Amygdala (tissue), 56 donors: ENCODE data around the gene CELSR2.

Source experiments
- DNase-seq, 56 donors: peaks; one replicate each; lab custom pipeline; 2025; lab: John Stamatoyannopoulos, UW

Gene CELSR2

DNA sequence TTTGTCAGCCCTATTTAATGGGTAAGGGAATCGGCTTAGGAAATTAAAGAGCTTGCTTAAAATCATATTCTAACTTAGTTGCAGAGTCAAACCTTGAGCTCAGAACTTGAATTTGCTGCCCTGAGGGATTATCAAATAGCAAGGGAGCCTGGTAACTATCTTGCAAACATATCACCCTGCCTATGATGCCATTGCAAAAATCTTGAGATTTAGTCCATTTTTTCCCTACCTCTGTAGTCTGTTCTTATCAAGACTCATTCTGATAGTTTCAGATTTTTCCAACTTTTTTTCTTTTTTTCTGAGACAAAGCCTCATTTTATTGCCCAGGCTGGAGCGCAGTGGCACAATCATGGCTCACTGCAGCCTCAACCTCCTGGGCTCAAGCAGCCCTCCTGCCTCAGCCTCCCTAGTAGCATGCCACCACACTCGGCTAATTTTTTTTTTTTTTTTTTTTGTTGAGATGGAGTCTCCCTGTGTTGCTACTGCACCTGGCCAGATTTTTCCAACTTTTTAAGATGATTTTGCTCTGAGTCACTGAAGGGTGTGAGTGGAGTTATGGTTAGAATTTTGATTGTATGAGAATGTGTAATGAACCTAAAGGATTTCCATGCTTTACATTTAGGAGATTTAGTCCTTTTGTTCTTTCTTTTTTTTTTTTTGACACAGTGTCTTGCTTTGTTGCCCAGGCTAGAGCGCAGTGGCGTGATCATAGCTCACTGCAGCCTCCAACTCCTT is 23.5 kb upstream of the CELSR2 start:
- no peak for DNase-seq

DNA sequence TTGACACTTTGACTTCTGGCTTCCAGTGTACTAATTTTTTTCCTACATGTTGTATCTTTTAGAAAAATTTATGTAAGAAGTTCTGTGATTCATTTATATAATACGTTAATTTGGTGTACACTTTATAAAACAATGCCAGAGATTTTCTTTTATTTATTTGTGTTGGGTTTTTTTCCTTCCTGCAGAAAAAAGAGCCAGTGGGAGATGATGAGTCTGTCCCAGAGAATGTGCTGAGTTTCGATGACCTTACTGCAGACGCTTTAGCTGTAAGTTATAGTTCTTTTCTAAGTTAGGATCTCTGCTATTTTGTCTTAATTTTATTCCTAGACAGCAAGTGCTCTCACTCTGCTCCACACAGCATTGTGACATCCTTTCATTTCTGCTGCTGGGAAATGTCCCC is 21.2 kb upstream of the CELSR2 start:
- no peak for DNase-seq

DNA sequence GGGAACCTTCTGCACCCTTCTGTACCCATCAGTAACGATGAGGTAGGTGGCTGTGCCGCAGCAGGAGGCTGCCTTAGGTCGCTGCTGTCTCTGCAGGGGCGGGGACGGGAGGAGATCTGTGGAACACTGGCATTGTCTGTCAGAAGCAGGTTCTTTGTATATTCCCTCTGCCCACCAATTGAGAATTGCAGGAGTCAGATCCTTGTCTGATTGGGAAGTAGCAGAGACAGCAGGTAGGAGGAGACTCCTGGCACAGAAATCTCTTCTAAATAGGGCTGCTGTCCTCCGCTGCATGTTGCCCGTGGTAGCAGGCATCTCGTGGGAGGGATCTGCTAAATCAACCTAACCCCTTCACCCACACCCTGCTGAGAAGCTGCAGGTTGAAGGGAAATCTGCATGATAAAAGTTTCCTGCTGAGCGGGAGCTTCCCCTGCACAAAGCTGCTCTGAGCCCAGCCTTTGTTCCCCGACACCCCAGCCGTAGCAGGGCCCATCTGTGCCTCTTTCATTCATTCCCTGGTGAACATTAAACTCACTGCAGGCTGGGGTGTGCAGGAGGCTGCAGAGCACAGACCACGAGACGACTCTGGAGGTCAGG is 19.7 kb upstream of the CELSR2 start:
- DNase-seq = peak in 23 of 56 donors; percentile 35 to 78 (median 55)

- no peak for DNase-seq
Measured at GRCh38 chr1:109231066-109231465, 18.3 kb upstream of the CELSR2 start.

- no peak for DNase-seq
Measured at GRCh38 chr1:109235137-109235536, 14.2 kb upstream of the CELSR2 start.

- no peak for DNase-seq
Measured at GRCh38 chr1:109237512-109237911, 11.8 kb upstream of the CELSR2 start.

DNA sequence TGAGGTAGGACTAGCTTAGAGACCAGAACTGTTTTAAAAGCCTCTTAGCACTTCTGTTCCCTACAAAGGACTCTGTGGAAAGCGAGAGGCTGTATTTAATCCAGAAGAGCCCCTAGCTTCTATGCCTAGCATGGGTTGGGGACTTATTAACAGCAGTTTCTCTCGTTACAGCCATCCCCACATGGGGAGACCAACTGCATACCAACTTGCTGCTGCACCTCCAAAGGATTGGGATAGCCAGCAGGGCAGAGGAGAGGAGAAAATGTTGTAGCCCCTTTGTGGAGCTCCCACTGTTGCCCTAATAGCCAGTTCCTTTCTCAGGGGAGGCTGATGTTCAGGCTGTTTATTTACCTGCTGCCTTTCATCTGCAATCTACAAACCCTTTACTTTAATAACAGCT is 11.0 kb upstream of the CELSR2 start:
- DNase-seq = no peak

DNA sequence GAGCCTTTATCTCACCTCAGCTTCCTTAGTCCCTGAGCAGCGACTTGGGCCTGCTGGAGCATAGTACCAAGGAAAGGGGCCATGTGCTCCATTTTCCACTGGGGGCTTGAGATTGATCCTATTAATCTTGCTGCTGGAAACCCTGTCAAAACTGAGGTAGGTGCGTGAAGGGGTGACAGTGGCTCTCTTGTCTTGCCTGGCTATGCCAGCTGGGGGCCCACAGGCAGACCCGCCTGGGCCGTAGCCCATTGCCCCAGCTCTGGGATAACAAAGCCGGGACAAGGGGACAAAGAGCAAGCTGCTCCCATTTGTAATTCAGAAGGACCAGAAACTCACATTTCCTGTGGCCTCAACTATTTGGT is 10.3 kb upstream of the CELSR2 start:
- no peak for DNase-seq

GRCh38 chr1:109239409-109240068 is 9.8 kb upstream of the CELSR2 start:
- no peak for DNase-seq

DNA sequence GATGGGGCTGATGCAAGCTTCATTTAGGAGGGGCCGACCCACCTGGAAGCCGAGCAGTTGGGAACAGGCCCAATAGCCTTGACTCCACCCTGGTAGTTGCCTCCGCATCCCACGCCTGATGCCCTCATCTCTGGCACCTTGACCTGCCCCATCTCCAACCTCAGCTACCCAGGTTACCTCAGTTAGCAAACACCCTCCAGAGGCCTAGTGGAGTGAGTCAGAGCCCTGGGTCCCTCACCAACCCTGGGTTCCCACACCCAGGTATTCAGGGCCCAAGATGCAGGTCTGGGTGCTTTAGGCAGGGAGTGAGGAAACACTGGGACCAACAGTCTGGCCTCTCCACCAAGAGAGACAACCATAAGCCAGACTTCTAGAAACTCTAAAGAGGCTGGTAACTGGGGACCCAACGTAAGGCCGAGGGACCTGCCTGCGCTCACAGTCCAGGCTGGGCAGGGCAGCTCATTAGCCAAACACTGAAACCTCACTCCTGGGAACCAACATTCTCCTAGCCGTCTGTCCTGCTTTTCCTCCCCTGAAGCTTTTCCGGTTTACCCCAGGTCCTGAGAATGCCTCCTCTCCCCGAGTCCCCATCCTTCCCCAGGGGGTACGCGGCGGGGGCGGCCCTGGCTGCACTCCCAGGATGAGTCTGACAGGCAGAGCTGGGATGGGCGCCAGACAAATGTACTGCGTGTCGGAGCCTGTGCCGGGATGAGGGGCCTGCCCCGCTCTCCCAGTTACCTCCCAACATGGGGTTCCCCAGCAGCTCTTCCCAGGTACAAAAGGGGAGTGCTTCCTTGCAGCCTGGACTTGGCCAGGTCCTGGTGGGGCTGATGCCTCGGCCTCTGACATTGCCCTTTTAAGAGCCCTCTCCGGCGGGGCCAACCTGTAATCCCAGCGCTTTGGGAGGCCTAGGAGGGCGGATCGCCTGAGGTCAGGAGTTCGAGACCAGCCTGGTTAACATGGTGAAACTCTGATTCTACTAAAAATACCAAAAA is 8.9 kb upstream of the CELSR2 start:
- peak in 28 of 56 donors; percentile 32 to 75 (median 56) for DNase-seq

- no peak for DNase-seq
Measured at GRCh38 chr1:109241344-109241743, 8.0 kb upstream of the CELSR2 start.

DNA sequence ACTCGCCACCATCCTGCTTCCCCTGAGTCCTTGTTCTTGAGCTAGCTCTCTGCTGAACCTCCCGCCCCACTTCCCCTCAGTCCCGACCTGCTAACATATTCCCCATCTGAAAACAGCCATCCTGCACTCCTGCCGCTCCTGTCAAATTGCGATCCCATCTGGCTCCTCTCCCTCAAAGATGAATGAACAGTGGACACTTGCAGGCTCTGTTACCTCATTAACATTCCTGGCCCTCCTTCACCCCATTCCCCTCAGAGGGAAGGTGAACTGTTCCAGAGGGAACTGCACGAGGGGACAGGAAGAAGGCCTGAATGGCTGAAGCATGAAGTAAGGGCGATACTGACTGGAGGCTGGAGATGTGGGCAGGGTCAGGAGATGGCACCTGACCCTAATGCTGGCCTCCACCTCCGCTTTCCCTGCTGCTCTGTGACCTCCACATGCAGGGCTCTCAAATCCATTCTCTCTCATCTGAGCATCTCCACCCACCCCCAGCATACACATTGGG is 7.4 kb upstream of the CELSR2 start:
- no peak for DNase-seq

DNA sequence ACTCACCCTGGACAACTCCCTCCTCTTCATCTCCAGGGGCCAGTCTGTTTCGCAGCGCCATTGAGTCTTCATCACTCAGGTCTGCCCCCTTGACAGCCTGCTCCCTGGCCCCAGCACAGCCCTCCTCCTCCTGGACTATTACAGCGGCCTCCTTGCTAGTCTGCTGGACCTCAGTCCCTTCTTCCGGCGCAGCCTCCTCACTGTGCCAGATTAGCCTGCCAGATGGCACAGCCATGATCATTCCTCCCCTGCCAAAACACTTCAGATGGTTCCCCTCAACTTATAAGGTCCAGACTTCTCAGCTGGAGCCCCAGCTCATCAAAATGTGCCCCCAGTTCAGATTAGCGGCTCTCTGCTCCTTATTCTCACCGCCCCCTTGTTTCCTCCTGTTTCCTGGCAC is 7.0 kb upstream of the CELSR2 start:
- DNase-seq = peak in 10 of 56 donors; percentile 31 to 66 (median 36)

- no peak for DNase-seq
Measured at GRCh38 chr1:109243221-109243620, 6.1 kb upstream of the CELSR2 start.

DNA sequence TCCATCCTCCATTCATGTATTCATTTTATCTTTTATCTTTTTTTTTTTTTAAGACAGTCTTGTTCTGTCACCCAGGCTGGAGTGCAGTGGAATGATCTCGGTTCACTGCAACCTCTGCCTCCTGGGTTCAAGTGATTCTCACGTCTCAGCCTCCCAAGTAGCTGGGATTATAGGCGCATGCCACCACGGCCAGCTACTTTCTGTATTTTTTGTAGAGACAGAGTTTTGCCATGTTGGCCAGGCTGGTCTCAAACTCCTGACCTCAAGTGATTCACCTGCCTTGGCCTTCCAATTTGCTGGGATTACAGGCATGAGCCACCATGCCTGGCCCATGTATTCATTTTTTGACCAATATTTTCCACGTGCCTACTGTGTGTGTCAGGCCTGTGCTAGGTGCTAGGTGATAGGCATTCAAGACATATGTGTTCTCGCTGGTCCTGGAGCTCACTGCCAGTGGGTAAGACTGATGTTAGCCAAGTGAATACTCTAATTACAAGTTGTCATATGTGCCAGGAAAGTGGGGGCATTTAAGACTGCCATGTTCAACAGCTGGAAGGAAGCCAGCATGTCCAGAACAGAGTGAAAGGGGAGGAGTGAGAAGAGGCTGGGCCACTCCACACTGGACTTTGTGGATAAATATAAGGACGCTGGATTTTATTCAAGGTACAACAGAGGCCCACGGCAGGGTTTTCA is 5.3 kb upstream of the CELSR2 start:
- DNase-seq = no peak

- DNase-seq = no peak
Measured at GRCh38 chr1:109246141-109246551, 3.2 kb upstream of the CELSR2 start.

DNA sequence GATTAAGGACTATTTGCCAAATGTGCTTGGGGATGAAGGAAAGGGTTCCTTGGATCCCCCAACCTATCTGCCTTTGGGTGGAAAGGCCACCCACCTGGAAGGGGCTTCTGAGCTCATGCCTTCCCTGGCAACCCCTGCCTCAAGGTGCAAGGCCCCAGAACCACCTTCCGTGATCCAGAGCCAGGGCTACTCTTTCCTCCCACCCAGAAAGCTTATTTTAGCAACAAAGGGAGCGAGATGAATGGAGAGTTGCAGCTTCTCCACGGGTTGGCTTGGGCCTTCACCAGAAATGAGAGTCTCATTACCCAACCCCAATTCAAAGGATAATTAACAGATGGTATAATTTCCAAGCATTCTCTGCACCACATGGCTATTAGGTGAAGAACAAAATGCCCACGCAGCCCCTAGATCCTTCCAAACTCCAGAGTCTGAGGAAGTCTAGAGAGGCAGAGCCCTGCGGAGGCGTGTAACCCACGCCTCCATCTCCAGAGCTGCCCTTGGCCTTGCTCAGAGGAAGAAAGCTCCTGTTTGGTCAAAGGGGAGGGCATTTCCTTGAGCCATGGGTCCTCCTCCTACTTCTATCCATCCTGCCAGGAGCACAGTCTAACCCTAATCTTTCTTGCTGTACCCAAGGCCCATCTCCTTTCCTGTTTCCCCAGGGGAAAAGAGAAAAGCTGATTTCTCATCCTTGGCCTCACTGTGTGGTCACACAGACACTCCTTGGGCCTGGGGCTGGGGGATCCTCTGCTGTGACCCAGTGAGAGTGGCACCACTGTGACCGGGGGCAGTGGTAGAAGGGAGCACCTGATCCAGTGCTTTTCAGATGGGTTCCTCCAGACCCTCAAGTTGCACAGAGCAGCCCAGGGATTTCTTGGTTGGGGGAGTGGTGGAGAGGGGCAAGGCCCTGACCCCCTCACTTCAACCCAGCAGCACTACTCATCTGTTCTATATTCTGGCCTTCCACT is 1.7 kb upstream of the CELSR2 start:
- DNase-seq = no peak

- DNase-seq = no peak
Measured at GRCh38 chr1:109248444-109248796, 919 bp upstream of the CELSR2 start.
